ENCODE data around the gene PSMA7. TPM values are rescaled to one million over a fixed set of nuclear protein-coding genes. Genes with fewer than 3 reads are reported as not detected.

PSMA7 gene
- polyA plus RNA-seq, 1 experiment: 478 TPM

- Histone ChIP-seq H3K36me3 (ENCODE audit: control insufficient read depth, insufficient read depth, low read length) (peaks cover 41% of the 10 kb centered on the region), H3K4me3 (ENCODE audit: low read depth, low read length) (no peak overlapping the region), H3K27me3 (ENCODE audit: control insufficient read depth, insufficient read depth, low read length) (no peaks in the 10 kb centered on the region)
- ChIA-PET CTCF (interaction anchor here (0.7 to 4.1 kb wide), 9 partner anchors 9 to 133 kb away, joined by 3 to 33 read pairs (median 5); no protein-coding TSS in a partner anchor), POLR2A (no interaction called here)
- no peak for DNase-seq (ENCODE audit: low read depth)
- no peak for TF ChIP-seq CTCF (IDR thresholded peaks at IDR 0.05; ENCODE audit: insufficient read depth, low read depth, low read length)
Observed at GRCh38 chr20:62138204-62138543, 5.0 kb downstream of the PSMA7 start.

GRCh38 chr20:62137478-62138203 is 5.6 kb downstream of the PSMA7 start:
- Histone ChIP-seq H3K4me3 (ENCODE audit: low read depth, low read length) (no peak overlapping the region), H3K36me3 (ENCODE audit: control insufficient read depth, insufficient read depth, low read length) (peaks cover 45% of the 10 kb centered on the region), H3K27me3 (ENCODE audit: control insufficient read depth, insufficient read depth, low read length) (no peaks in the 10 kb centered on the region)
- ChIA-PET POLR2A (no interaction called here), CTCF (interaction anchor here (0.7 to 4.1 kb wide), 9 partner anchors 8 to 132 kb away, joined by 3 to 33 read pairs (median 5); no protein-coding TSS in a partner anchor)
- no peak for TF ChIP-seq CTCF (IDR thresholded peaks at IDR 0.05; ENCODE audit: insufficient read depth, low read depth, low read length)
- DNase-seq (ENCODE audit: low read depth): no peak

DNA sequence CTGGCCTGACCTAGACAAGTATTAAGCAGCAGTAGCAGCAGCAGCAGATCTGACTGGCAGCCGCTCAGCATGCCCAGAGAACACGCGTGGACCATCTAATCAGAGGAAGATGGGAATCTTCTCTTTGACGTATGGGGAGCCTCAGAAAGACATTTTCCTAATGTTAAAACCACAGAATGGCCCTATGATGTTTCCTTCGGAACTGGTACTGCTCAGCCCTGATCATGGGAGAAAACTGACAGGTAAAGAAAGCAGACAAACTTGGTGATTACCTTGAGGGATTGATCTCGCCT is 6.2 kb downstream of the PSMA7 start:
- no peak for TF ChIP-seq CTCF (IDR thresholded peaks at IDR 0.05; ENCODE audit: insufficient read depth, low read depth, low read length)
- ChIA-PET POLR2A (no interaction called here), CTCF (interaction anchor here (1.0 to 4.1 kb wide), 8 partner anchors 10 to 126 kb away, joined by 3 to 33 read pairs (median 8); partner anchors contain the start of gene LSM14B)
- Histone ChIP-seq H3K4me3 (ENCODE audit: low read depth, low read length) (no peak overlapping the region), H3K36me3 (ENCODE audit: control insufficient read depth, insufficient read depth, low read length) (peaks cover 49% of the 10 kb centered on the region), H3K27me3 (ENCODE audit: control insufficient read depth, insufficient read depth, low read length) (no peaks in the 10 kb centered on the region)
- no peak for DNase-seq (ENCODE audit: low read depth)

DNA sequence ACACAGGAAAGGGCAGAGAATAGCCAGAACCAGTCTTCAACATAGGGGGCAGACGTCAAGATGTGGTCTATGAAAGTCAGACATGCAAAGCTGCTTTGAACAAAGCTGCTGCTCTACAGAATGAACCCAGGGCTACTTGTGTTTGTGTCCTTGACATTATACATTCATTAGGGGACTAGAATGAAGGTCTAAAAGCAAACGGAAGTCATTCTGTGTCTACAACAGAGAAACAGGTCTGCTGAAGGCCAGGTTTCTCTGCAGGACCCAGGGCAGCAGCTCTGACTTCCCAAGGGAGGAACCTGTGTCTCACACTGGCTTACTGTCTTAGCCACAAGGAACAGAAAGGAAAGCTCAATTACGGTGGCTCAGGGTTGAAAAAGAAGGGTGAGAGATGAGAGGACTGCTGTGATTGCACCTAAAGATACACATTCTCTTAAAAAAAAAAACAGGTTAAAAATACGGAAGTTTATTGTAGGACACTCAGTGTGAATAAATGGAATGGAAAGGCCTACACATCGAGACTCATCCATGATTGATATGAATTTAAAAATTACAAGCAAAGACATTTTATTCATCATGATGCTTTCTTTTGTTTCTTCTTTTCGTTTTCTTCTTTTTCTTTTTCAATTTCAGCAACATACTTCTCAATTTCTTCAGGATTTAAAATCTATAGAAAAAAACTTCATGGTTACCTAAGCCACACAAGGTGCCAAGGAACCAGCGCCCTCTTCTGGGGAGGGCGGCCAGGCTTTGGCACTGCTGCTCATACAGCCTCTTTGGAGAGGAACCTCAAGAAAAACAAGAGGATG is 6.7 kb downstream of the PSMA7 start:
- H3K4me3 ChIP-seq (ENCODE audit: low read depth, low read length): no peak overlapping the region
- peaks cover 54% of the 10 kb centered on the region for H3K36me3 ChIP-seq (ENCODE audit: control insufficient read depth, insufficient read depth, low read length)
- peak; percentile 90 for TF ChIP-seq CTCF (IDR thresholded peaks at IDR 0.05; ENCODE audit: insufficient read depth, low read depth, low read length)
- ChIA-PET POLR2A (interaction anchor here (0.6 kb wide), 1 partner anchor 239 kb away, joined by 3 read pairs; no protein-coding TSS in a partner anchor), CTCF (interaction anchor here (0.6 to 4.1 kb wide), 11 partner anchors 9 to 149 kb away, joined by 3 to 33 read pairs (median 5); partner anchors contain the start of gene LSM14B)
- no peak for DNase-seq (ENCODE audit: low read depth)
- no peaks in the 10 kb centered on the region for H3K27me3 ChIP-seq (ENCODE audit: control insufficient read depth, insufficient read depth, low read length)

All from BJ (cell line).